Mesothelial cell of epicardium (in vitro differentiated cells): ENCODE results near the gene GRK2. TPM values are rescaled to one million over a fixed set of nuclear protein-coding genes. Genes with fewer than 3 reads are reported as not detected.

Source experiments
- DNase-seq, 2 experiments: peaks; one replicate each; pipeline ENCODE4 v3.0.0; 2021; ENCODE audit warnings: low spot score in 2 of 2; ENCODE audit not compliant: unreplicated experiment in 2 of 2
- H3K27ac Mint-ChIP-seq: 2 replicates; pipeline ENCODE4 v1.8.0; 2021; ENCODE audit warnings: mixed read lengths
- H3K27me3 Mint-ChIP-seq: 2 replicates; pipeline ENCODE4 v1.8.0; 2021; ENCODE audit warnings: low read depth, mixed read lengths
- H3K36me3 Mint-ChIP-seq: 2 replicates; pipeline ENCODE4 v1.8.0; 2021; ENCODE audit warnings: mixed read lengths
- H3K4me1 Mint-ChIP-seq: 2 replicates; pipeline ENCODE4 v1.8.0; 2021; ENCODE audit warnings: mixed read lengths
- H3K4me3 Mint-ChIP-seq: 2 replicates; pipeline ENCODE4 v1.8.0; 2021; ENCODE audit warnings: mild to moderate bottlenecking, moderate library complexity, mixed read lengths
- H3K9me3 Mint-ChIP-seq: 2 replicates; pipeline ENCODE4 v1.8.0; 2021; ENCODE audit warnings: mixed read lengths
- CTCF ChIP-seq: fragments of 200-600 bp; sonication (generic); IDR thresholded peaks from one replicate; pipeline ENCODE4 v1.5.0; 2021; ENCODE audit warnings: antibody characterized with exemption; ENCODE audit not compliant: unreplicated experiment
- total RNA-seq: library from RNA; stranded (reverse); gene quantifications from 3 replicates; pipeline ENCODE4 v1.2.1, GENCODE V29; 2021

The GRK2 gene
- total RNA-seq, 1 donor from 2014 or later: 46.4 TPM

- no peak for TF ChIP-seq CTCF
- no peak for DNase-seq
- Mint-ChIP-seq H3K4me3 (peak overlapping the region; percentile 50), H3K9me3 (no peaks in the 10 kb centered on the region), H3K27ac (peak overlapping the region; percentile 100), H3K36me3 (peaks cover 32% of the 10 kb centered on the region), H3K27me3 (no peaks in the 10 kb centered on the region), H3K4me1 (peaks cover 47% of the 10 kb centered on the region)
Observed at GRCh38 chr11:67243051-67243450, 23.2 kb upstream of the GRK2 start.

DNA sequence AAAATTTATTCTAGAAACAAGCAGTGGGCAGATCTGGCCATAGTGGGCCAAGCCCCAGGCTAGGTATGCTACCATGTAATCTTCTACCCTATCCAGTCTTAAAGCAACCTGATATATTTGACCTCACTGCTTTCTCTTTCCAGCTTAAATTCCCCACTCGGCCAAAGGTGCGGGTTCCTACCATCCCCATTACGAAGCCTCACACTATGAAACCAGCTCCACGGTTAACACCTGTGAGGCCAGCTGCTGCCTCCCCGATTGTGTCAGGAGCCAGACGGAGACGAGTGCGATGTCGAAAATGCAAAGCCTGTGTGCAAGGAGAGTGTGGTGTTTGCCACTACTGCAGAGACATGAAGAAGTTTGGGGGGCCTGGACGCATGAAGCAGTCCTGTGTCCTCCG, 21.2 kb upstream of the GRK2 start:
- H3K4me3 Mint-ChIP-seq: no peak overlapping the region
- H3K4me1 Mint-ChIP-seq: peaks cover 48% of the 10 kb centered on the region
- DNase-seq: no peak
- peaks cover 51% of the 10 kb centered on the region for H3K36me3 Mint-ChIP-seq
- H3K27ac Mint-ChIP-seq: peak overlapping the region; percentile 15
- no peak for TF ChIP-seq CTCF
- no peaks in the 10 kb centered on the region for H3K27me3 Mint-ChIP-seq
- H3K9me3 Mint-ChIP-seq: no peaks in the 10 kb centered on the region

GRCh38 chr11:67247946-67248550, 18.2 kb upstream of the GRK2 start:
- no peak for TF ChIP-seq CTCF
- Mint-ChIP-seq H3K9me3 (no peaks in the 10 kb centered on the region), H3K4me3 (no peak overlapping the region), H3K36me3 (peaks cover 58% of the 10 kb centered on the region), H3K27ac (peak overlapping the region; percentile 97), H3K27me3 (no peaks in the 10 kb centered on the region), H3K4me1 (peaks cover 27% of the 10 kb centered on the region)
- no peak for DNase-seq

- no peak overlapping the region for H3K4me3 Mint-ChIP-seq
Observed at GRCh38 chr11:67248653-67249052, 17.6 kb upstream of the GRK2 start.

DNA sequence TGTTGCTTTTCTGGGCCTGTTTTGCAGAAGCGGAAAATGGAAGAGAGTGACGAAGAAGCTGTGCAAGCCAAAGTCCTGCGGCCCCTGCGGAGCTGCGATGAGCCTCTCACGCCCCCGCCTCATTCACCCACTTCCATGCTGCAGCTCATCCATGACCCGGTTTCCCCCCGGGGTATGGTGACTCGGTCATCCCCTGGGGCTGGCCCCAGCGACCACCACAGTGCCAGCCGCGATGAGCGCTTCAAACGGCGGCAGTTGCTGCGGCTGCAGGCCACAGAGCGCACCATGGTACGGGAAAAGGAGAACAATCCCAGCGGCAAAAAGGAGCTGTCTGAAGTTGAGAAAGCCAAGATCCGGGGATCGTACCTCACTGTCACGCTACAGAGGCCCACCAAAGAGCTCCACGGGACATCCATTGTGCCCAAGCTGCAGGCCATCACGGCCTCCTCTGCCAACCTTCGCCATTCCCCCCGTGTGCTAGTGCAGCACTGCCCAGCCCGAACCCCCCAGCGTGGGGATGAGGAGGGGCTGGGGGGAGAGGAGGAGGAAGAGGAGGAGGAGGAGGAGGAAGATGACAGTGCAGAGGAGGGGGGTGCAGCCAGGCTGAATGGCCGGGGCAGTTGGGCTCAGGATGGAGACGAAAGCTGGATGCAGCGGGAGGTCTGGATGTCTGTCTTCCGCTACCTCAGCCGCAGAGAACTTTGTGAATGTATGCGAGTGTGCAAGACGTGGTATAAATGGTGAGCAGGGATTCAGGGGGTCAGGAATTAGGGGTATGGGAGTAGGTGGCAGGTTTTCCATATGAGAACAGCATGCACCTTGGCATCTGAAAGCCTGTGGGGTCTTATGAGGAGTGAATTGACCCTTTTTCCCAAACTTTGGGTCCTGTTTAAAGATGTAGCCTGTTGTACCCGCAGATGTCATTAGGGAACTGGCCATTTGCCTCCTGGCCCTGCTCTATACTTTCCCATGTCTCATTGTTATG, 15.9 kb upstream of the GRK2 start:
- peaks cover 43% of the 10 kb centered on the region for H3K4me1 Mint-ChIP-seq
- peaks cover 60% of the 10 kb centered on the region for H3K36me3 Mint-ChIP-seq
- peak overlapping the region; percentile 19 for H3K27ac Mint-ChIP-seq

More at GRCh38 chr11:67248653-67249052, 17.6 kb upstream of the GRK2 start:
- no peaks in the 10 kb centered on the region for H3K9me3 Mint-ChIP-seq
- H3K4me1 Mint-ChIP-seq: peaks cover 33% of the 10 kb centered on the region
- DNase-seq: no peak
- H3K36me3 Mint-ChIP-seq: peaks cover 60% of the 10 kb centered on the region
- peak overlapping the region; percentile 97 for H3K27ac Mint-ChIP-seq
- no peak for TF ChIP-seq CTCF
- H3K27me3 Mint-ChIP-seq: no peaks in the 10 kb centered on the region

More for the DNA sequence above, 15.9 kb upstream of the GRK2 start:
- no peak for TF ChIP-seq CTCF
- Mint-ChIP-seq H3K9me3 (no peaks in the 10 kb centered on the region), H3K27me3 (no peaks in the 10 kb centered on the region), H3K4me3 (no peak overlapping the region)
- DNase-seq: no peak
